ENCODE data around the gene NDUFAF3. TPM values are rescaled to one million over a fixed set of nuclear protein-coding genes. Genes with fewer than 3 reads are reported as not detected.

The NDUFAF3 gene
- total RNA-seq, 1 donor from 2014 or later = 76.4 TPM

- DNase-seq (ENCODE audit: low read depth in 2 of 2) = no peak
Observed at GRCh38 chr3:49053543-49053942, 31.6 kb downstream of the NDUFAF3 start.

- no peak for DNase-seq (ENCODE audit: low read depth in 2 of 2)
Observed at GRCh38 chr3:49054344-49054862, 32.5 kb downstream of the NDUFAF3 start.

- no peak for DNase-seq (ENCODE audit: low read depth in 2 of 2)
Observed at GRCh38 chr3:49057268-49057667, 35.3 kb downstream of the NDUFAF3 start.

- no peak for DNase-seq (ENCODE audit: low read depth in 2 of 2)
Observed at GRCh38 chr3:49058011-49058410, 36.1 kb downstream of the NDUFAF3 start.

Other genes starting within 250 kb of the NDUFAF3 start
- gene PRKAR2A, start 174.2 kb upstream of the NDUFAF3 start, total RNA-seq = 22.9 and 26.6 TPM in 2 replicates
- gene SLC25A20, start 123.2 kb upstream of the NDUFAF3 start, total RNA-seq = 15.3 and 25.2 TPM in 2 replicates
- 46.0 and 69.0 TPM in 2 replicates for gene ARIH2, start 103.3 kb upstream of the NDUFAF3 start, total RNA-seq
- 1.6 and 5.7 TPM in 2 replicates for gene P4HTM, start 31.9 kb upstream of the NDUFAF3 start, total RNA-seq
- gene WDR6, start 14.7 kb upstream of the NDUFAF3 start, total RNA-seq = 61.5 and 99.6 TPM in 2 replicates
- gene DALRD3, start 3.5 kb upstream of the NDUFAF3 start, total RNA-seq = 29.4 and 30.6 TPM in 2 replicates
- gene IMPDH2, start 7.3 kb downstream of the NDUFAF3 start, total RNA-seq = 130 and 331 TPM in 2 replicates
- 52.3 and 56.0 TPM in 2 replicates for gene QRICH1, start 72.0 kb downstream of the NDUFAF3 start, total RNA-seq
- 325 and 387 TPM in 2 replicates for gene QARS1, start 82.6 kb downstream of the NDUFAF3 start, total RNA-seq
- gene USP19, start 98.7 kb downstream of the NDUFAF3 start, total RNA-seq = 21.6 and 36.9 TPM in 2 replicates
- 580 and 1,189 TPM in 2 replicates for gene LAMB2, start 110.9 kb downstream of the NDUFAF3 start, total RNA-seq
- gene CCDC71, start 144.2 kb downstream of the NDUFAF3 start, total RNA-seq = 10.7 and 20.2 TPM in 2 replicates
- gene KLHDC8B, start 149.5 kb downstream of the NDUFAF3 start, total RNA-seq = 46.9 and 144 TPM in 2 replicates